Smooth muscle cell (in vitro differentiated cells): Measurements from ENCODE around the gene C2orf80. TPM values are rescaled to one million over a fixed set of nuclear protein-coding genes. Genes with fewer than 3 reads are reported as not detected.
A peak's percentile ranks its signal among the peaks of the same experiment; 100 is the strongest.

Experiments
- DNase-seq: peaks from one replicate; lab custom pipeline; 2025; ENCODE audit not compliant: unreplicated experiment; lab: John Stamatoyannopoulos, UW
- H2AFZ ChIP-seq: fragments of 200-600 bp; sonication (generic); 2 replicates; pipeline ENCODE4 v1.6.0; 2016; ENCODE audit warnings: antibody characterized with exemption, low read depth, mild to moderate bottlenecking
- H3F3A ChIP-seq: fragments of 200-600 bp; sonication (generic); 2 replicates; pipeline ENCODE4 v1.6.0; 2017; ENCODE audit warnings: antibody characterized with exemption, low read depth
- H3K27ac ChIP-seq: fragments of 200-600 bp; sonication (generic); 2 replicates; pipeline ENCODE4 v1.5.1; 2016; ENCODE audit warnings: low read depth, mild to moderate bottlenecking
- H3K27me3 ChIP-seq: fragments of 200-600 bp; sonication (generic); 2 replicates; pipeline ENCODE4 v1.6.1; 2016; ENCODE audit warnings: low read depth, mild to moderate bottlenecking
- H3K36me3 ChIP-seq: fragments of 200-600 bp; sonication (generic); 2 replicates; pipeline ENCODE4 v1.5.1; 2016; ENCODE audit warnings: low read depth
- H3K4me1 ChIP-seq: fragments of 200-600 bp; sonication (generic); 2 replicates; pipeline ENCODE4 v1.5.1; 2016; ENCODE audit warnings: low read depth
- H3K4me2 ChIP-seq: fragments of 200-600 bp; sonication (generic); 2 replicates; pipeline ENCODE4 v1.6.0; 2016; ENCODE audit warnings: mild to moderate bottlenecking
- H3K4me3 ChIP-seq: fragments of 200-600 bp; sonication (generic); 2 replicates; pipeline ENCODE4 v1.5.1; 2016; ENCODE audit warnings: mild to moderate bottlenecking
- H3K79me2 ChIP-seq: fragments of 200-600 bp; sonication (generic); 2 replicates; pipeline ENCODE4 v1.6.0; 2016; ENCODE audit warnings: low read depth, mild to moderate bottlenecking
- H3K9ac ChIP-seq: fragments of 200-600 bp; sonication (generic); 2 replicates; pipeline ENCODE4 v1.6.0; 2016; ENCODE audit warnings: low read depth
- H3K9me3 ChIP-seq: fragments of 200-600 bp; sonication (generic); replicated peaks from 2 replicates; pipeline ENCODE4 v1.5.1; 2016; ENCODE audit warnings: low read depth
- H4K20me1 ChIP-seq: fragments of 200-600 bp; sonication (generic); 2 replicates; pipeline ENCODE4 v1.6.0; 2016; ENCODE audit warnings: low read depth
- WGBS: methylation state at CpG from one replicate; pipeline ENCODE4 v1.1.7; 2016; ENCODE audit warnings: low lambda C conversion rate; 5-methylcytosine and 5-hydroxymethylcytosine counted together
- polyA plus RNA-seq: library from polyadenylated mRNA; unstranded; fragments of >200 nt; fragmentation: Nextera tagmentation; extraction: Ambion mirVana; gene quantifications from 2 replicates; pipeline ENCODE4 v1.2.1, GENCODE V29; 2016
- total RNA-seq: library from RNA; depleted of rRNA; stranded (reverse); fragments of >200 nt; gene quantifications from 2 replicates; pipeline ENCODE4 v1.2.3, GENCODE V29; 2014
- TF ChIP-seq, protein P1 (sequence below): fragments of 200-600 bp; sonication (generic); IDR thresholded peaks from 2 replicates; pipeline ENCODE4 v1.5.1; 2017; ENCODE audit warnings: borderline replicate concordance, mild to moderate bottlenecking, antibody characterized with exemption; ENCODE audit not compliant: insufficient read depth, poor library complexity, severe bottlenecking

C2orf80 gene
- total and polyA plus RNA-seq, 2 experiments from 2014 or later, result not detected

DNA sequence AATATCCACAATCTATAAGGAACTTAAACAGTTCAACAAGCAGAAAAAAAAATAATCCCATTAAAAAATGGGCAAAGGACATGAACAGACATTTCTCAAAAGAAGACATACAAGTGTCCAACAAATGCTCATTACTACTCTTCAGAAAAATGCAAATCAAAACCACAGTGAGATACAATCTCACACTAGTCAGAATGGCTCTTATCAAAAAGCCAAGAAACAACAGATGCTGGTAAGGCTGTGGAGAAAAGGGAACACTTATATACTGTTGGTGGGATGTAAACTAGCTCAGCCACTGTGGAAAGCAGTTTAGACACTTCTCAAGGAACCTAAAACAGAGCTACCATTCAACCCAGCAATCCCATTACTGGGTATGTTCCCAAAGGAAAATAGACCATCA lies 36.7 kb downstream of the C2orf80 start:
- TF ChIP-seq, protein P1, sequence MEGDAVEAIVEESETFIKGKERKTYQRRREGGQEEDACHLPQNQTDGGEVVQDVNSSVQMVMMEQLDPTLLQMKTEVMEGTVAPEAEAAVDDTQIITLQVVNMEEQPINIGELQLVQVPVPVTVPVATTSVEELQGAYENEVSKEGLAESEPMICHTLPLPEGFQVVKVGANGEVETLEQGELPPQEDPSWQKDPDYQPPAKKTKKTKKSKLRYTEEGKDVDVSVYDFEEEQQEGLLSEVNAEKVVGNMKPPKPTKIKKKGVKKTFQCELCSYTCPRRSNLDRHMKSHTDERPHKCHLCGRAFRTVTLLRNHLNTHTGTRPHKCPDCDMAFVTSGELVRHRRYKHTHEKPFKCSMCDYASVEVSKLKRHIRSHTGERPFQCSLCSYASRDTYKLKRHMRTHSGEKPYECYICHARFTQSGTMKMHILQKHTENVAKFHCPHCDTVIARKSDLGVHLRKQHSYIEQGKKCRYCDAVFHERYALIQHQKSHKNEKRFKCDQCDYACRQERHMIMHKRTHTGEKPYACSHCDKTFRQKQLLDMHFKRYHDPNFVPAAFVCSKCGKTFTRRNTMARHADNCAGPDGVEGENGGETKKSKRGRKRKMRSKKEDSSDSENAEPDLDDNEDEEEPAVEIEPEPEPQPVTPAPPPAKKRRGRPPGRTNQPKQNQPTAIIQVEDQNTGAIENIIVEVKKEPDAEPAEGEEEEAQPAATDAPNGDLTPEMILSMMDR, result no peak
- Histone ChIP-seq H3K4me2 (no peak overlapping the region), H3K4me1 (no peaks in the 10 kb centered on the region), H3K79me2 (no peaks in the 10 kb centered on the region), H3F3A (no peaks in the 10 kb centered on the region), H3K27ac (no peak overlapping the region), H3K4me3 (no peak overlapping the region), H3K36me3 (no peaks in the 10 kb centered on the region), H2AFZ (no peak overlapping the region), H3K9me3 (no peaks in the 10 kb centered on the region), H3K9ac (no peak overlapping the region), H4K20me1 (no peaks in the 10 kb centered on the region), H3K27me3 (no peaks in the 10 kb centered on the region)
- DNase-seq, result no peak

DNA sequence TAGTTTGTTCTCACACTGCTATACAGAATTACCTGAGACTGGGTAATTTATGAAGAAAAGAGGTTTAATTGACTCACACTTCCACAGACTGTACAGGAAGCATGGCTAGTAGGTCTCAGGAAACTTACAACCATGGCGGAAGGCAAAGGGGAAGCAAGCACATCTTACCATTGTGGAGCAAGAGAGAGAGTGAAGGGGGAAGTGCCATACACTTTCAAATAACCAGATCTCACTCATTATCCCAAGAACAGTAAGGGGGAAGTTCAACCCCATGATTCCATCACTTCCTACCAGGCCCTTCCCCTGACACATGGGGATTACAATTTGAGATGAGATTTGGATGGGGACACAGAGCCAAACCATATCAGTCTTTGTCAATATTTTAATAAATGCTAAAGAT lies 38.9 kb downstream of the C2orf80 start:
- 95% methylated on average over 1 of the region's 1 CpG for WGBS
- DNase-seq, result no peak
- Histone ChIP-seq H3K27ac (no peak overlapping the region), H4K20me1 (no peaks in the 10 kb centered on the region), H3K9me3 (no peaks in the 10 kb centered on the region), H3K4me3 (no peak overlapping the region), H3K79me2 (no peaks in the 10 kb centered on the region), H3K4me1 (no peaks in the 10 kb centered on the region), H3K4me2 (no peak overlapping the region), H3K9ac (no peak overlapping the region), H3K36me3 (no peaks in the 10 kb centered on the region), H2AFZ (no peak overlapping the region), H3F3A (no peaks in the 10 kb centered on the region), H3K27me3 (no peaks in the 10 kb centered on the region)
- TF ChIP-seq, protein P1, result no peak

- Histone ChIP-seq H3K79me2 (no peaks in the 10 kb centered on the region), H3K27ac (no peak overlapping the region), H3K9ac (no peak overlapping the region), H3K4me3 (no peak overlapping the region), H3K27me3 (no peaks in the 10 kb centered on the region), H3K4me2 (no peak overlapping the region), H3F3A (no peaks in the 10 kb centered on the region), H4K20me1 (no peaks in the 10 kb centered on the region), H3K36me3 (no peaks in the 10 kb centered on the region), H3K4me1 (no peaks in the 10 kb centered on the region), H3K9me3 (no peaks in the 10 kb centered on the region), H2AFZ (no peak overlapping the region)
- TF ChIP-seq, protein P1, result no peak
- DNase-seq, result no peak
Observed at GRCh38 chr2:208150094-208150493, 39.7 kb downstream of the C2orf80 start.

GRCh38 chr2:208148803-208149202 lies 41.0 kb downstream of the C2orf80 start:
- DNase-seq, result no peak
- H3K9me3 ChIP-seq, result no peaks in the 10 kb centered on the region
- WGBS, result 75% methylated on average over 2 of the region's 2 CpGs

More at GRCh38 chr2:208148803-208149202, 41.0 kb downstream of the C2orf80 start:
- no peak overlapping the region for H3K4me2 ChIP-seq
- H3K27ac ChIP-seq, result no peak overlapping the region
- TF ChIP-seq, protein P1, result peak; percentile 6
- no peaks in the 10 kb centered on the region for H4K20me1 ChIP-seq
- no peaks in the 10 kb centered on the region for H3K79me2 ChIP-seq
- H3K9ac ChIP-seq, result no peak overlapping the region
- no peak overlapping the region for H2AFZ ChIP-seq
- no peaks in the 10 kb centered on the region for H3K4me1 ChIP-seq
- H3K36me3 ChIP-seq, result no peaks in the 10 kb centered on the region
- H3K4me3 ChIP-seq, result no peak overlapping the region
- no peaks in the 10 kb centered on the region for H3F3A ChIP-seq
- no peaks in the 10 kb centered on the region for H3K27me3 ChIP-seq
